HFFc6 (cell line): ENCODE measurements around the gene RNASEH2C. TPM values are rescaled to one million over a fixed set of nuclear protein-coding genes. Genes with fewer than 3 reads are reported as not detected.
"Not testable (repeated sequence)": the region's sequence is repeated elsewhere in the genome, so short reads cannot be mapped to it uniquely, and the experiment has no call there.

Experiments used
- DNase-seq: peaks from one replicate; pipeline ENCODE4 v3.0.0-alpha.2; 2018
- H3K27ac Mint-ChIP-seq: 2 replicates; pipeline ENCODE4 v1.8.0; 2020; ENCODE audit warnings: mild to moderate bottlenecking, mixed read lengths
- H3K27me3 Mint-ChIP-seq: 2 replicates; pipeline ENCODE4 v1.8.0; 2021; ENCODE audit warnings: mild to moderate bottlenecking, moderate library complexity, mixed read lengths; ENCODE audit not compliant: insufficient read depth
- H3K36me3 Mint-ChIP-seq: 2 replicates; pipeline ENCODE4 v1.8.0; 2021; ENCODE audit warnings: low read depth, mixed read lengths
- H3K4me1 Mint-ChIP-seq: 2 replicates; pipeline ENCODE4 v1.8.0; 2020; ENCODE audit warnings: low read depth, mixed read lengths
- H3K4me3 Mint-ChIP-seq: 2 replicates; pipeline ENCODE4 v1.8.0; 2020; ENCODE audit warnings: mild to moderate bottlenecking, moderate library complexity, mixed read lengths
- H3K9me3 Mint-ChIP-seq: 2 replicates; pipeline ENCODE4 v1.8.0; 2020; ENCODE audit warnings: mild to moderate bottlenecking, mixed read lengths
- CTCF ChIP-seq: fragments of 200-600 bp; sonication (generic); IDR thresholded peaks from 2 replicates; pipeline ENCODE4 v1.5.0; 2021; ENCODE audit warnings: antibody characterized with exemption, mild to moderate bottlenecking
- total RNA-seq, 6 experiments: library from RNA; stranded (reverse); fragmentation: NEBNext Ultra II Directional; extraction: Animal tissue kit (Norgen Biotek cat#: 25700); gene quantifications; 2 replicates in 1 of 6; 3 replicates in 5 of 6; pipeline ENCODE4 v1.2.3, GENCODE V29; 2021

The RNASEH2C gene
- total RNA-seq, 6 experiments from 2014 or later, result 54.0 to 85.6 (median 61.4) TPM

DNA sequence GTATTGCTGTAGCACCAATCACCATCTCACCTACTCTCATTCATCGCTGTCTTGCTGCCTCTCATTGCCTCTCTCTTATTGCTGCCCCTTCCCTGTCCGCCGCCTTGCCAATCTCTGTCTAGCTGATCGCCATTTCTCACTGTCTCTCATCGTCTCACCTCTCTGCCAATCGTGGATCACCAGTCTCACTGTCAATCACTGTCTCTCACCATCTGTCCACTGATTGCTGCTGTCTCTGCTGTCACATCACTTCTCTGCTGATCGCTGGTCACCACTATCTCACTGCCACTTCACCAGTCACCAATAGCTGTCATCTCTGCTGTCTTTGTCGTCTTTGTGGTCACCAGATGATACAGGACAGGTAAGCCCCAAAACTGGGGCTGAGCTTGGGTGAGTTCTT lies 20.6 kb upstream of the RNASEH2C start:
- Mint-ChIP-seq H3K9me3 (peaks cover 17% of the 10 kb centered on the region), H3K4me1 (no peaks in the 10 kb centered on the region), H3K4me3 (no peak overlapping the region), H3K36me3 (peaks cover 7% of the 10 kb centered on the region; the same call in 1 of the 2 replicates), H3K27me3 (peaks cover 35% of the 10 kb centered on the region), H3K27ac (no peak overlapping the region)
- no peak for DNase-seq
- no peak for TF ChIP-seq CTCF

DNA sequence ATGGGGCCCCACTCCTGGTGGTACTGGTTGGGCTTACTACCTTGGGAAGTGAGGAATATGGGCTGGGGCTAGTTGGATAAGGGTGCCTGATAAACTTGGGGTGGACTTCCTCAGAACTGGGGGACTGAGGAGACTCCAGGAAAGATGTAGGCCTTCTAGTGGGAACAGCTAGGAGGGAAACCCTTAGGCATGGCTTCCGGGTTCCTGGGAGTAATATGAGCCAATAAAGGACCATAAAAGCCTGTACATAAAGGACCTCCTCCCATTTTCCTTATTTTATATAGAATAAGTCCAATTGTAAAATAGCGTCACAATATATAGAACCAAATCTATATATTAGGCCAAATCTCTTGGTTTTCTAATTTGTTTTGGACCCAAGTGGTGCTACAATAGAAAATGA lies 18.4 kb upstream of the RNASEH2C start:
- Mint-ChIP-seq H3K27me3 (peaks cover 33% of the 10 kb centered on the region), H3K27ac (no peak overlapping the region), H3K4me1 (no peaks in the 10 kb centered on the region), H3K4me3 (no peak overlapping the region), H3K36me3 (peaks cover 7% of the 10 kb centered on the region; the same call in 1 of the 2 replicates), H3K9me3 (peaks cover 17% of the 10 kb centered on the region)
- DNase-seq, result no peak
- TF ChIP-seq CTCF, result no peak

DNA sequence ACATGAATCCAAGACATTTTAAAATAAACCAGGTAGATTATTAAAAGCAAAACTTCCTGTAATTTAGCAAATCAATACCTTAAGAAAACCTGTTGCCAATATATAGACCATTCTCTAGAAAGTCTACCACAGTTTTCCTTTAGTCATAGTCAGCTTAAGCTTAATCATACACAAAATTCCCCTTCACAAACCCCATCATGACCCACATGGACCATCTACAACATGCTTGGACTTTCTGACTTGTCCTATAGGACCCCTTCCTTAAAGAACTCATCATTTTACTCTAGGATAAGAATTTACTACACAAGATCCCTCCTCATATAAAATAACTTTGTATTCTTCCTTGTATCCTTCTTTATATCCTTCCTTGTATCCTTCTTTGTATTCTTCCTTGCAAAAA lies 16.2 kb upstream of the RNASEH2C start:
- no peak for DNase-seq
- TF ChIP-seq CTCF, result no peak
- Mint-ChIP-seq H3K27me3 (peaks cover 25% of the 10 kb centered on the region), H3K4me3 (no peak overlapping the region), H3K9me3 (peaks cover 20% of the 10 kb centered on the region), H3K4me1 (no peaks in the 10 kb centered on the region), H3K36me3 (peaks cover 9% of the 10 kb centered on the region), H3K27ac (no peak overlapping the region)

DNA sequence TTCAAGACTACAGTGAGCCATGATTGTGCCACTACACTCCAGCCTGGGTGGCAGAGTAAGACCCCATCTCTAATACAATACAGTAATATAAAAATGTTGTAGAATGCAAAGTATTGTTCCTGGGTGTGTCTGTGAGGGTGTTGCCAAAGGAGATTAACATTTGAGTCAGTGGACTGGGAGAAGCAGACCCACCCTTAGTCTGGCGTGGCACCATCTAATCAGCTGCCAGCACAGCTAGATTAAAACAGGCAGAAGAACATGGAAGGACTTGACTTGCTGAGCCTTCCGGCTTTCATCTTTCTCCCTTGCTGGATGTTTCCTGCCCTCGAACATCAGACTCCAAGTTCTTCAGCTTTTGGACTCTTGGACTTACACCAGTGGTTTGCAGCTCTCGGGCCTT lies 14.5 kb upstream of the RNASEH2C start:
- peaks cover 11% of the 10 kb centered on the region for H3K36me3 Mint-ChIP-seq
- not testable (repeated sequence) for H3K4me1 Mint-ChIP-seq, H3K27ac Mint-ChIP-seq, DNase-seq, H3K4me3 Mint-ChIP-seq
- H3K9me3 Mint-ChIP-seq, result peaks cover 22% of the 10 kb centered on the region
- H3K27me3 Mint-ChIP-seq, result peaks cover 16% of the 10 kb centered on the region

DNA sequence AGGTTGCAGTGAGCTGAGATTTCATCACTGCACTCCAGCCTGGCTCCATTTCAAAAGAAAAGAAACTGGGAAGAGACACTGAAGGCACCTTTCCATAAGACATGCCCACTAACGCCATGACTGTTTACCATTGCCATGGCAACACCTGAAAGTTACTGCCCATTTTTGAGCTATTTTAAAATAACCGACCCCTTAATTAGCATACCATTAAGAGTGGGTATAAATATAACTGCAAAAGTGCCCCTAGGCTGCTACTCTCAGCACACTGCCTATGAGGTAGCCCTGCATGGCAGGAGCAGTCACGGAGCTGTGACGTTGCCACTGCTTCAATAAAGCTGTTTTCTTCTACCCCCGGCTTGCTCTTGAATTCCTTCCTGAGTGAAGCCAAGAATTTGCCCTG lies 9.9 kb upstream of the RNASEH2C start:
- H3K27me3 Mint-ChIP-seq, result peaks cover 11% of the 10 kb centered on the region
- no peak for TF ChIP-seq CTCF
- H3K4me3 Mint-ChIP-seq, result no peak overlapping the region
- H3K36me3 Mint-ChIP-seq, result peaks cover 4% of the 10 kb centered on the region; the same call in 1 of the 2 replicates
- no peaks in the 10 kb centered on the region for H3K4me1 Mint-ChIP-seq
- DNase-seq, result no peak
- peaks cover 5% of the 10 kb centered on the region; the same call in 1 of the 2 replicates for H3K9me3 Mint-ChIP-seq
- no peak overlapping the region for H3K27ac Mint-ChIP-seq

GRCh38 chr11:65727865-65728264 lies 7.3 kb upstream of the RNASEH2C start:
- Mint-ChIP-seq H3K9me3 (peaks cover 5% of the 10 kb centered on the region; the same call in 1 of the 2 replicates), H3K36me3 (peaks cover 4% of the 10 kb centered on the region; the same call in 1 of the 2 replicates), H3K27ac (no peak overlapping the region), H3K4me1 (no peaks in the 10 kb centered on the region), H3K4me3 (no peak overlapping the region), H3K27me3 (peaks cover 8% of the 10 kb centered on the region)
- DNase-seq, result no peak
- TF ChIP-seq CTCF, result no peak
